SK-N-SH (cell line): Measurements from ENCODE around the gene ZNF747. TPM values are rescaled to one million over a fixed set of nuclear protein-coding genes. Genes with fewer than 3 reads are reported as not detected.

ENCODE experiments used
- CTCF ChIA-PET: fragments of 300-600, 350-600 bp; formaldehyde crosslinking; extraction: SDS; loops from one replicate; lab custom pipeline; 2021; lab: Yijun Ruan, JAX
- POLR2A ChIA-PET: fragments of 350-600 bp; sonication (Branson Sonifier 250); formaldehyde crosslinking; extraction: SDS; loops from one replicate; lab custom pipeline; 2020; ENCODE audit warnings: antibody characterized with exemption, inconsistent platforms; lab: Yijun Ruan, JAX
- DNase-seq: peaks from one replicate; pipeline ENCODE4 v3.0.0; 2012
- H2AFZ ChIP-seq: fragments of 200-600 bp; sonication (generic); 2 replicates; pipeline ENCODE4 v1.8.1; 2016; ENCODE audit warnings: antibody characterized with exemption, mild to moderate bottlenecking, low read depth
- H3F3A ChIP-seq: fragments of 200-600 bp; sonication (generic); replicated peaks from 2 replicates; pipeline ENCODE3; 2016; ENCODE audit warnings: antibody characterized with exemption, mild to moderate bottlenecking; ENCODE audit not compliant: insufficient read depth
- H3K27ac ChIP-seq, 2 experiments: fragments of 200-500 bp in 1 of 2; fragments of 200-600 bp in 1 of 2; sonication (Bioruptor generic) in 1 of 2; sonication (generic), shearing (Covaris generic) in 1 of 2; 2 replicates each; pipeline versions ENCODE4 v1.5.1 to v1.6.1; 2014 to 2016; ENCODE audit warnings: low read depth in 2 of 2, inconsistent platforms in 1 of 2, low read length in 1 of 2, mild to moderate bottlenecking in 1 of 2, mixed read lengths in 1 of 2
- H3K27me3 ChIP-seq: fragments of 200-600 bp; sonication (generic), shearing (Covaris generic); 2 replicates; pipeline ENCODE4 v1.6.1; 2016; ENCODE audit warnings: mixed run types; ENCODE audit not compliant: insufficient read depth
- H3K36me3 ChIP-seq, 2 experiments: fragments of 200-500 bp in 1 of 2; fragments of 200-600 bp in 1 of 2; sonication (Bioruptor generic) in 1 of 2; sonication (generic) in 1 of 2; replicated peaks in 1 of 2; 2 replicates each; pipeline versions ENCODE3 to v1.5.1; 2014 to 2016; ENCODE audit warnings: low read length in 1 of 2, mild to moderate bottlenecking in 1 of 2; ENCODE audit not compliant: insufficient read depth in 2 of 2, control insufficient read depth in 1 of 2
- H3K4me1 ChIP-seq, 2 experiments: fragments of 200-500 bp in 1 of 2; fragments of 200-600 bp in 1 of 2; sonication (Bioruptor generic) in 1 of 2; sonication (generic), shearing (Covaris generic) in 1 of 2; 2 replicates each; pipeline versions ENCODE4 v1.5.1 to v1.6.1; 2014 to 2016; ENCODE audit warnings: low read depth in 1 of 2, low read length in 1 of 2, mixed run types in 1 of 2; ENCODE audit not compliant: insufficient read depth in 2 of 2, control insufficient read depth in 1 of 2
- H3K4me2 ChIP-seq: fragments of 200-600 bp; sonication (generic), shearing (Covaris generic); 2 replicates; pipeline ENCODE4 v1.6.1; 2017; ENCODE audit warnings: mixed run types
- H3K4me3 ChIP-seq, 2 experiments: fragments of 200-500 bp in 1 of 2; fragments of 200-600 bp in 1 of 2; sonication (Bioruptor generic) in 1 of 2; sonication (generic), shearing (Covaris generic) in 1 of 2; 2 replicates each; pipeline versions ENCODE4 v1.5.1 to v1.8.1; 2014 to 2016; ENCODE audit warnings: low read depth in 2 of 2, inconsistent platforms in 1 of 2, low read length in 1 of 2, mild to moderate bottlenecking in 1 of 2, mixed read lengths in 1 of 2, moderate library complexity in 1 of 2
- H3K79me2 ChIP-seq: fragments of 200-600 bp; sonication (generic); 2 replicates; pipeline ENCODE4 v1.8.1; 2017; ENCODE audit warnings: mild to moderate bottlenecking; ENCODE audit not compliant: insufficient read depth
- H3K9ac ChIP-seq: fragments of 200-600 bp; sonication (generic); 2 replicates; pipeline ENCODE4 v1.6.1; 2017; ENCODE audit warnings: mixed run types
- H3K9me2 ChIP-seq: fragments of 200-600 bp; sonication (generic); 2 replicates; pipeline ENCODE4 v1.6.1; 2017; ENCODE audit warnings: mixed run types
- H3K9me3 ChIP-seq: fragments of 200-600 bp; sonication (generic); 2 replicates; pipeline ENCODE4 v1.6.1; 2017; ENCODE audit warnings: mixed run types, mild to moderate bottlenecking, moderate library complexity
- H4K20me1 ChIP-seq: fragments of 200-600 bp; sonication (generic); 2 replicates; pipeline ENCODE4 v1.6.1; 2017; ENCODE audit warnings: mild to moderate bottlenecking, mixed run types; ENCODE audit not compliant: insufficient read depth
- CHD2 ChIP-seq: fragments of 150-350 bp; IDR thresholded peaks from 2 replicates; pipeline ENCODE4 v1.6.1; 2018; ENCODE audit warnings: low read length; ENCODE audit not compliant: partially characterized antibody
- ELF1 ChIP-seq: IDR thresholded peaks from 2 replicates; pipeline ENCODE4 v1.4.0; 2012
- FOSL2 ChIP-seq: IDR thresholded peaks from 2 replicates; pipeline ENCODE4 v1.4.0; 2012; ENCODE audit warnings: low read depth, mild to moderate bottlenecking, moderate library complexity, borderline replicate concordance
- FOXJ3 ChIP-seq: sonication (generic); formaldehyde crosslinking; IDR thresholded peaks from 2 replicates; pipeline ENCODE4 v1.5.1; 2020; ENCODE audit warnings: mild to moderate bottlenecking, missing genetic modification reagents
- FOXM1 ChIP-seq: IDR thresholded peaks from 2 replicates; pipeline ENCODE4 v1.4.0; 2012; ENCODE audit warnings: low read depth, mild to moderate bottlenecking
- GABPA ChIP-seq: IDR thresholded peaks from 2 replicates; pipeline ENCODE4 v1.4.0; 2012; ENCODE audit warnings: low read depth, mild to moderate bottlenecking
- IRF3 ChIP-seq: fragments of 150-350 bp; IDR thresholded peaks from 2 replicates; pipeline ENCODE4 v1.6.1; 2016; ENCODE audit warnings: mild to moderate bottlenecking, low read depth, low read length
- JUND ChIP-seq: IDR thresholded peaks from 2 replicates; pipeline ENCODE4 v1.4.0; 2012
- MAX ChIP-seq: IDR thresholded peaks from 2 replicates; pipeline ENCODE4 v1.4.0; 2012; ENCODE audit warnings: low read depth
- NRF1 ChIP-seq: IDR thresholded peaks from 2 replicates; pipeline ENCODE4 v1.6.1; 2012; ENCODE audit warnings: low read depth, mild to moderate bottlenecking, low read length
- RAD21 ChIP-seq: IDR thresholded peaks from 2 replicates; pipeline ENCODE4 v1.6.1; 2012; ENCODE audit warnings: mild to moderate bottlenecking, low read length
- RCOR1 ChIP-seq: fragments of 150-350 bp; IDR thresholded peaks from 2 replicates; pipeline ENCODE4 v1.6.1; 2017; ENCODE audit warnings: antibody characterized with exemption, low read length
- SIN3A ChIP-seq: IDR thresholded peaks from 2 replicates; pipeline ENCODE4 v1.6.1; 2012; ENCODE audit warnings: low read depth, mild to moderate bottlenecking, low read length, moderate library complexity, borderline replicate concordance
- SMC3 ChIP-seq: IDR thresholded peaks from 2 replicates; pipeline ENCODE4 v1.6.1; 2012; ENCODE audit warnings: low read depth, low read length, improper control_type of control experiment
- TAF1 ChIP-seq: IDR thresholded peaks from 2 replicates; pipeline ENCODE4 v1.6.1; 2012; ENCODE audit warnings: low read depth, mild to moderate bottlenecking, low read length, moderate library complexity, borderline replicate concordance
- TCF12 ChIP-seq: IDR thresholded peaks from 2 replicates; pipeline ENCODE4 v1.4.0; 2012
- YY1 ChIP-seq: IDR thresholded peaks from 2 replicates; pipeline ENCODE4 v1.4.0; 2012; ENCODE audit warnings: low read depth, mild to moderate bottlenecking
- ZBTB33 ChIP-seq: IDR thresholded peaks from 2 replicates; pipeline ENCODE4 v1.4.0; 2012; ENCODE audit warnings: low read depth, borderline replicate concordance
- WGBS: methylation state at CpG from one replicate; pipeline ENCODE4 v1.1.6; 2017; ENCODE audit warnings: low lambda C conversion rate; 5-methylcytosine and 5-hydroxymethylcytosine counted together
- polyA plus RNA-seq, 3 experiments: library from polyadenylated mRNA; depleted of rRNA; stranded (reverse); fragments of >200 nt; gene quantifications; 2 replicates each; pipeline ENCODE4 v1.2.3, GENCODE V29; 2012
- TF ChIP-seq, protein P1 (sequence below): IDR thresholded peaks from 2 replicates; pipeline ENCODE4 v1.4.0; 2012; ENCODE audit warnings: low read depth, borderline replicate concordance
- TF ChIP-seq, protein P2 (sequence below): fragments of 150-350 bp; IDR thresholded peaks from 2 replicates; pipeline ENCODE4 v1.6.1; 2017; ENCODE audit warnings: antibody characterized with exemption, low read length, low read depth, borderline replicate concordance

ZNF747 gene
- polyA plus RNA-seq, 1 of the 3 experiments (the other 2 are of a cell fraction): 5.8 TPM

- Histone ChIP-seq H3K79me2 (no peaks in the 10 kb centered on the region), H3K36me3 (no peaks in the 10 kb centered on the region), H4K20me1 (no peaks in the 10 kb centered on the region), H2AFZ (no peak overlapping the region), H3K4me2 (no peak overlapping the region), H3K4me1 (no peaks in the 10 kb centered on the region), H3K27me3 (no peaks in the 10 kb centered on the region), H3K9me3 (no peaks in the 10 kb centered on the region), H3K27ac (no peak overlapping the region), H3K9me2 (no peaks in the 10 kb centered on the region), H3K4me3 (no peak overlapping the region), H3F3A (no peaks in the 10 kb centered on the region), H3K9ac (no peak overlapping the region)
- 88% methylated on average over 10 of the region's 10 CpGs for WGBS
- CTCF ChIA-PET: interaction anchor here (1.2 to 2.1 kb wide), 3 partner anchors 66 to 69 kb away, joined by 4 to 5 read pairs (median 4); no protein-coding TSS in a partner anchor
- TF ChIP-seq NRF1 (no peak), TCF12 (no peak), GABPA (no peak), FOXM1 (no peak), MAX (no peak), YY1 (no peak), JUND (no peak), IRF3 (no peak), ELF1 (no peak)
- POLR2A ChIA-PET: no interaction called here
- no peak for DNase-seq
These were observed 16.1 kb downstream of the ZNF747 start for GRCh38 chr16:30518552-30518951.

GRCh38 chr16:30515275-30515674 lies 19.4 kb downstream of the ZNF747 start:
- no peaks in the 10 kb centered on the region for H4K20me1 ChIP-seq
- H2AFZ ChIP-seq: no peak overlapping the region
- H3K4me3 ChIP-seq: no peak overlapping the region
- H3K9ac ChIP-seq: no peak overlapping the region
- H3K4me1 ChIP-seq: no peaks in the 10 kb centered on the region
- H3K9me2 ChIP-seq: no peaks in the 10 kb centered on the region
- 73% methylated on average over 2 of the region's 2 CpGs for WGBS
- CTCF ChIA-PET: no interaction called here
- no peaks in the 10 kb centered on the region for H3F3A ChIP-seq
- DNase-seq: no peak
- H3K4me2 ChIP-seq: no peak overlapping the region
- no peak overlapping the region for H3K27ac ChIP-seq
- no peaks in the 10 kb centered on the region for H3K9me3 ChIP-seq
- H3K79me2 ChIP-seq: no peaks in the 10 kb centered on the region
- no peaks in the 10 kb centered on the region for H3K36me3 ChIP-seq
- POLR2A ChIA-PET: interaction anchor here (0.6 kb wide), 1 partner anchor 9 kb away, joined by 3 read pairs; no protein-coding TSS in a partner anchor
- H3K27me3 ChIP-seq: no peaks in the 10 kb centered on the region
- TF ChIP-seq SIN3A (no peak), FOXM1 (no peak), ELF1 (no peak), ZBTB33 (no peak), CHD2 (no peak), FOSL2 (no peak), SMC3 (no peak), RAD21 (no peak), RCOR1 (no peak), MAX (no peak), TAF1 (no peak), YY1 (no peak), FOXJ3 (CRISPR knock-in tag) (no peak)
- TF ChIP-seq, protein P1, sequence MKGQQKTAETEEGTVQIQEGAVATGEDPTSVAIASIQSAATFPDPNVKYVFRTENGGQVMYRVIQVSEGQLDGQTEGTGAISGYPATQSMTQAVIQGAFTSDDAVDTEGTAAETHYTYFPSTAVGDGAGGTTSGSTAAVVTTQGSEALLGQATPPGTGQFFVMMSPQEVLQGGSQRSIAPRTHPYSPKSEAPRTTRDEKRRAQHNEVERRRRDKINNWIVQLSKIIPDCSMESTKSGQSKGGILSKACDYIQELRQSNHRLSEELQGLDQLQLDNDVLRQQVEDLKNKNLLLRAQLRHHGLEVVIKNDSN: no peak
- TF ChIP-seq, protein P2, sequence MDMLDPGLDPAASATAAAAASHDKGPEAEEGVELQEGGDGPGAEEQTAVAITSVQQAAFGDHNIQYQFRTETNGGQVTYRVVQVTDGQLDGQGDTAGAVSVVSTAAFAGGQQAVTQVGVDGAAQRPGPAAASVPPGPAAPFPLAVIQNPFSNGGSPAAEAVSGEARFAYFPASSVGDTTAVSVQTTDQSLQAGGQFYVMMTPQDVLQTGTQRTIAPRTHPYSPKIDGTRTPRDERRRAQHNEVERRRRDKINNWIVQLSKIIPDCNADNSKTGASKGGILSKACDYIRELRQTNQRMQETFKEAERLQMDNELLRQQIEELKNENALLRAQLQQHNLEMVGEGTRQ: no peak
